K562 (cell line): Measurements from ENCODE around the gene FMN1. TPM values are rescaled to one million over a fixed set of nuclear protein-coding genes. Genes with fewer than 3 reads are reported as not detected.

Source experiments
- ATAC-seq: fragments of 200-7000 bp; cut with Tn5 transposase; 3 replicates; pipeline ENCODE4 v1.9.1; 2020; ENCODE audit warnings: moderate library complexity
- BruUV-seq: library from RNA; stranded (reverse); fragments of 400-500 nt; replicated peaks from 2 replicates; lab custom pipeline; 2021; lab: Mats Ljungman, UMichigan
- CTCF ChIA-PET: fragments of 300-600 bp; formaldehyde crosslinking; extraction: SDS; loops from one replicate; lab custom pipeline; 2021; ENCODE audit warnings: low intra/inter-chr PET ratio; lab: Yijun Ruan, JAX
- POLR2A ChIA-PET: fragments of 300-600, 350-650 bp; sonication (Branson Sonifier 250); formaldehyde crosslinking; extraction: SDS; loops from one replicate; lab custom pipeline; 2021; ENCODE audit warnings: antibody characterized with exemption, inconsistent platforms; lab: Yijun Ruan, JAX
- DNase-seq, 4 experiments: peaks; one replicate each; pipeline versions ENCODE4 v3.0.0 to v3.0.0-alpha.2; 2011 to 2018; ENCODE audit warnings: low spot score in 3 of 4, mixed read lengths in 3 of 4; ENCODE audit errors: extremely low read depth in 1 of 4
- FAIRE-seq: peaks from 2 replicates; lab custom pipeline; 2011; peaks lifted over from hg19 to GRCh38; lab: Jason Lieb, UNC
- H2AFZ ChIP-seq: 2 replicates; pipeline ENCODE4 v1.6.0; 2011; ENCODE audit warnings: low read depth, low read length, control low read depth, inconsistent platforms
- H3K27ac ChIP-seq: fragments of 200-600 bp; 3 replicates; pipeline ENCODE4 v1.8.0; 2011; ENCODE audit warnings: low read depth, mild to moderate bottlenecking, control low read depth, inconsistent platforms, low read length, moderate library complexity, mixed read lengths; ENCODE audit errors: extremely low read depth
- H3K27me3 ChIP-seq, 2 experiments: fragments of 300-600 bp in 1 of 2; 2 replicates in 1 of 2; 3 replicates in 1 of 2; pipeline versions ENCODE4 v1.6.0 to v1.8.0; 2011; ENCODE audit warnings: inconsistent platforms in 2 of 2, low read length in 2 of 2, mild to moderate bottlenecking in 1 of 2, mixed read lengths in 1 of 2, moderate library complexity in 1 of 2; ENCODE audit not compliant: control insufficient read depth in 2 of 2, insufficient read depth in 2 of 2
- H3K36me3 ChIP-seq: fragments of 300-600 bp; 3 replicates; pipeline ENCODE4 v1.8.0; 2011; ENCODE audit warnings: mild to moderate bottlenecking, low read length, inconsistent platforms; ENCODE audit not compliant: control insufficient read depth, insufficient read depth
- H3K4me1 ChIP-seq, 2 experiments: fragments of 200-600 bp in 1 of 2; replicated peaks in 1 of 2; 2 replicates in 1 of 2; 3 replicates in 1 of 2; pipeline versions ENCODE4 v1.5.1 to v1.8.0; 2011; ENCODE audit warnings: inconsistent platforms in 2 of 2, low read length in 2 of 2, mild to moderate bottlenecking in 1 of 2, mixed read lengths in 1 of 2, moderate library complexity in 1 of 2; ENCODE audit not compliant: control insufficient read depth in 2 of 2, insufficient read depth in 2 of 2
- H3K4me2 ChIP-seq: 2 replicates; pipeline ENCODE4 v1.6.1; 2011; ENCODE audit warnings: low read length, control low read depth, inconsistent platforms, mixed read lengths; ENCODE audit not compliant: insufficient read depth
- H3K4me3 ChIP-seq: fragments of 200-600 bp; sonication (generic), shearing (Covaris generic); 2 replicates; pipeline ENCODE4 v1.5.1; 2016; ENCODE audit warnings: control low read depth, inconsistent platforms
- H3K79me2 ChIP-seq: fragments of 200-600 bp; 3 replicates; pipeline ENCODE4 v1.8.0; 2011; ENCODE audit warnings: low read length, inconsistent platforms; ENCODE audit not compliant: control insufficient read depth, insufficient read depth
- H3K9ac ChIP-seq, 2 experiments: 2 replicates each; pipeline versions ENCODE4 v1.6.0 to v1.6.1; 2011; ENCODE audit warnings: low read depth in 2 of 2, low read length in 2 of 2, control low read depth in 1 of 2, inconsistent platforms in 1 of 2, mild to moderate bottlenecking in 1 of 2, mixed read lengths in 1 of 2; ENCODE audit not compliant: insufficient read depth in 1 of 2
- H3K9me1 ChIP-seq: one replicate; pipeline ENCODE4 v1.6.0; 2011; ENCODE audit warnings: inconsistent platforms, mild to moderate bottlenecking, low read length, moderate library complexity; ENCODE audit not compliant: control insufficient read depth, insufficient read depth
- H3K9me3 ChIP-seq: replicated peaks from 2 replicates; pipeline ENCODE4 v1.5.1; 2011; ENCODE audit warnings: low read depth, low read length, inconsistent platforms; ENCODE audit not compliant: control insufficient read depth, insufficient read depth
- H4K20me1 ChIP-seq: replicated peaks from 2 replicates; pipeline ENCODE4 v1.6.1; 2011; ENCODE audit warnings: low read length, inconsistent platforms, mixed read lengths; ENCODE audit not compliant: control insufficient read depth, insufficient read depth
- AFF1 ChIP-seq, 2 experiments: fragments of 450-650 bp; IDR thresholded peaks; 2 replicates each; pipeline ENCODE4 v1.6.1; 2018; ENCODE audit warnings: mild to moderate bottlenecking in 2 of 2, low read depth in 1 of 2; ENCODE audit not compliant: partially characterized antibody in 2 of 2
- ATF1 ChIP-seq, 2 experiments: fragments of 450-650 bp in 1 of 2; IDR thresholded peaks; 2 replicates each; pipeline ENCODE4 v1.6.1; 2016; ENCODE audit warnings: missing compliant biosample characterization in 1 of 2, missing genetic modification characterization in 1 of 2
- ATF3 ChIP-seq, 2 experiments: fragments of 450-650 bp in 1 of 2; sonication (generic) in 1 of 2; formaldehyde crosslinking in 1 of 2; IDR thresholded peaks in 1 of 2; conservative IDR thresholded peaks in 1 of 2; 2 replicates each; pipeline versions ENCODE4 v1.6.1 to v1.8.1; 2016 to 2023; ENCODE audit warnings: mild to moderate bottlenecking in 2 of 2, moderate library complexity in 2 of 2, inconsistent platforms in 1 of 2, missing genetic modification reagents in 1 of 2
- BACH1 ChIP-seq: fragments of 200-800 bp; sonication (Bioruptor generic); IDR thresholded peaks from 2 replicates; pipeline ENCODE4 v1.6.1; 2016; ENCODE audit warnings: missing genetic modification characterization, missing compliant biosample characterization
- C11orf30 ChIP-seq: fragments of 450-650 bp; IDR thresholded peaks from 2 replicates; pipeline ENCODE4 v1.6.1; 2016; ENCODE audit warnings: low read depth, mild to moderate bottlenecking
- CREB3 ChIP-seq: fragments of 450-650 bp; conservative IDR thresholded peaks from 2 replicates; pipeline ENCODE4 v1.6.1; 2016; ENCODE audit warnings: missing genetic modification characterization, low read depth, mild to moderate bottlenecking, missing compliant biosample characterization, moderate library complexity
- DPF2 ChIP-seq: fragments of 450-650 bp; IDR thresholded peaks from 2 replicates; pipeline ENCODE4 v1.6.1; 2016
- FOSL1 ChIP-seq: fragments of 200-800 bp; sonication (Bioruptor generic); conservative IDR thresholded peaks from 2 replicates; pipeline ENCODE4 v1.6.1; 2016; ENCODE audit warnings: missing genetic modification characterization, missing compliant biosample characterization
- IFI16 ChIP-seq: fragments of 250-450 bp; sonication (Bioruptor Pico); IDR thresholded peaks from 2 replicates; pipeline ENCODE4 v2.1.2; 2022; ENCODE audit warnings: mild to moderate bottlenecking, inconsistent platforms
- L3MBTL2 ChIP-seq: fragments of 450-650 bp; IDR thresholded peaks from 2 replicates; pipeline ENCODE4 v1.6.1; 2016; ENCODE audit warnings: mild to moderate bottlenecking, moderate library complexity
- MAFG ChIP-seq: fragments of 450-650 bp; conservative IDR thresholded peaks from 2 replicates; pipeline ENCODE4 v1.6.1; 2016; ENCODE audit warnings: missing genetic modification characterization, missing compliant biosample characterization
- NFE2 ChIP-seq: IDR thresholded peaks from 2 replicates; pipeline ENCODE4 v1.6.1; 2014; ENCODE audit warnings: antibody characterized with exemption, low read depth
- NFIC ChIP-seq: fragments of 450-650 bp; IDR thresholded peaks from 2 replicates; pipeline ENCODE4 v1.6.1; 2017; ENCODE audit warnings: mild to moderate bottlenecking, inconsistent platforms
- NFRKB ChIP-seq: fragments of 450-650 bp; IDR thresholded peaks from 2 replicates; pipeline ENCODE4 v1.6.1; 2016; ENCODE audit warnings: low read depth
- ZC3H8 ChIP-seq: fragments of 450-650 bp; IDR thresholded peaks from 2 replicates; pipeline ENCODE4 v1.6.1; 2017
- ZKSCAN1 ChIP-seq: fragments of 150-350 bp; IDR thresholded peaks from 2 replicates; pipeline ENCODE4 v1.6.1; 2016; ENCODE audit warnings: low read depth, low read length
- ZNF316 ChIP-seq: fragments of 450-650 bp; IDR thresholded peaks from 2 replicates; pipeline ENCODE4 v1.6.1; 2016
- ZNF384 ChIP-seq: IDR thresholded peaks from 2 replicates; pipeline ENCODE4 v1.6.1; 2012; ENCODE audit warnings: low read depth, low read length, improper control_type of control experiment
- WGBS: fragments of 100-300 bp; shearing (Covaris generic); methylation state at CpG from one replicate; pipeline ENCODE4 v1.1.6; 2016; ENCODE audit warnings: low coverage, mixed read lengths; ENCODE audit not compliant: insufficient coverage; ENCODE audit errors: missing lambda C conversion rate; 5-methylcytosine and 5-hydroxymethylcytosine counted together
- in situ Hi-C: fragments of 300-500 bp; cut with MboI; formaldehyde crosslinking; loops from 4 replicates; pipeline ENCODE4 v1.15.0; 2018; ENCODE audit warnings: inconsistent platforms, mixed read lengths
- intact Hi-C: fragments of 100-400 bp; cut with micrococcal nuclease; formaldehyde crosslinking; loops from 2 replicates; pipeline ENCODE4 v1.14.2; 2022
- polyA plus RNA-seq, 8 experiments: library from polyadenylated mRNA; depleted of rRNA in 4 of 8; stranded (reverse) in 5 of 8; unstranded in 3 of 8; fragments of >200 nt; fragmentation: Nextera tagmentation in 2 of 8; fragmentation: Illumina TruSeq in 1 of 8; extraction: Ambion mirVana in 2 of 8; extraction: Trizol in 1 of 8; gene quantifications; 2 replicates each; pipeline versions ENCODE4 v1.2.1 to v1.2.3, GENCODE V29; 2011 to 2014; ENCODE audit warnings: inconsistent platforms in 1 of 8, missing spikeins in 1 of 8
- total RNA-seq, 7 experiments: library from RNA; depleted of rRNA in 6 of 7; stranded (reverse); fragments of >200 nt in 6 of 7; fragmentation: Illumina TruSeq in 2 of 7; extraction: Trizol in 2 of 7; gene quantifications; 2 replicates each; pipeline versions ENCODE4 v1.2.1 to v1.2.3, GENCODE V29; 2011 to 2021; ENCODE audit warnings: low replicate concordance in 1 of 7

The FMN1 gene
- total and polyA plus RNA-seq, 9 of the 15 experiments (the other 6 are each of a cell fraction or from before 2014, with no cell fraction given) = 0.03 to 0.07 (median 0.04) TPM; not detected in 6

GRCh38 chr15:32867313-32867626 lies 327.2 kb downstream of the FMN1 start:
- Histone ChIP-seq H3K27ac (peak overlapping the region; percentile 45; the same call in 1 of the 3 replicates), H3K79me2 (no peaks in the 10 kb centered on the region), H3K9me1 (no peaks in the 10 kb centered on the region), H3K9me3 (no peaks in the 10 kb centered on the region), H3K27me3 (no peaks in the 10 kb centered on the region), H2AFZ (peak overlapping the region; percentile 79), H3K9ac (no peak overlapping the region), H4K20me1 (no peaks in the 10 kb centered on the region), H3K4me2 (peak overlapping the region; percentile 54), H3K4me3 (no peak overlapping the region), H3K4me1 (peaks cover 0 to 14% of the 10 kb centered on the region in 2 experiments; a peak in 4 of 5 replicates), H3K36me3 (no peaks in the 10 kb centered on the region)
- ChIA-PET POLR2A (no interaction called here), CTCF (no interaction called here)
- DNase-seq = peak in 2 of 4 experiments; percentile 12 to 49
- intact Hi-C loops = no loop called here
- ATAC-seq = peak; percentile 77
- WGBS = 16% methylated on average over 9 of the region's 9 CpGs
- BruUV-seq = no TSS peak
- peak; percentile 56 for FAIRE-seq
- in situ Hi-C loops = no loop called here
- TF ChIP-seq MAFG (tag) (peak; percentile 93), ZC3H8 (no peak), ZKSCAN1 (no peak), ZNF384 (peak; percentile 86), FOSL1 (peak; percentile 70), BACH1 (tag) (peak; percentile 75; the same call in 1 of the 2 replicates), CREB3 (tag) (no peak), L3MBTL2 (0 out of 2 replicates have a peak, but pooled peaks have one; percentile 15), NFIC (peak; percentile 56; the same call in 1 of the 2 replicates), NFRKB (0 out of 2 replicates have a peak, but pooled peaks have one; percentile 44), C11orf30 (peak; percentile 92), IFI16 (CRISPR knock-in tag) (no peak), ZNF316 (peak; percentile 96), DPF2 (0 out of 2 replicates have a peak, but pooled peaks have one; percentile 18), ATF3 (IDR thresholded peaks at IDR 0.05) (peak; percentile 54), ATF3 (CRISPR knock-in tag; conservative IDR thresholded peaks at IDR 0.05) (no peak), AFF1 (IDR thresholded peaks at IDR 0.05; ENCODE audit: low read depth in 1 of 2, partially characterized antibody in 2 of 2) (peak in 1 of 2 experiments; percentile 87), NFE2 (peak; percentile 73), ATF1 (CRISPR knock-in tag; IDR thresholded peaks at IDR 0.05) (no peak), ATF1 (tag; IDR thresholded peaks at IDR 0.05) (0 out of 2 replicates have a peak, but pooled peaks have one; percentile 30)
